Fibroblast of skin of right quadriceps (primary cell): ENCODE measurements around the gene FAIM2.

Experiments used
- DNase-seq: peaks from one replicate; pipeline ENCODE4 v3.0.0-alpha.2; 2013

FAIM2 gene

GRCh38 chr12:49903700-49904423 is at the start of gene FAIM2:
Gene FAIM2, minus strand, starts transcription at chr12:49903900. Its CDS starts 108 bp downstream, at chr12:49903792.
- peak; percentile 81 for DNase-seq

GRCh38 chr12:49953151-49953550 is 49.5 kb upstream of the FAIM2 start:
- no peak for DNase-seq

GRCh38 chr12:49952391-49953055 is 48.8 kb upstream of the FAIM2 start:
- DNase-seq = no peak

- no peak for DNase-seq
Measured at GRCh38 chr12:49951411-49952240, 47.9 kb upstream of the FAIM2 start.

- DNase-seq = no peak
Measured at GRCh38 chr12:49950273-49951251, 46.9 kb upstream of the FAIM2 start, which contains the start of gene AQP2. Gene AQP2, plus strand, starts transcription at chr12:49950737. Its CDS starts 94 bp downstream, at chr12:49950831.

- no peak for DNase-seq
Measured at GRCh38 chr12:49949866-49950265, 46.2 kb upstream of the FAIM2 start.

- no peak for DNase-seq
Measured at GRCh38 chr12:49948866-49949845, 45.5 kb upstream of the FAIM2 start.

GRCh38 chr12:49947593-49948226 is 44.0 kb upstream of the FAIM2 start:
- DNase-seq = no peak

- no peak for DNase-seq
Measured at GRCh38 chr12:49946497-49946896, 42.8 kb upstream of the FAIM2 start.

GRCh38 chr12:49946086-49946485 is 42.4 kb upstream of the FAIM2 start:
- DNase-seq = no peak

GRCh38 chr12:49945394-49946080 is 41.8 kb upstream of the FAIM2 start:
- DNase-seq = peak; percentile 71

- DNase-seq = no peak
Measured at GRCh38 chr12:49944718-49945117, 41.0 kb upstream of the FAIM2 start.

GRCh38 chr12:49944046-49944445 is 40.3 kb upstream of the FAIM2 start:
- DNase-seq = no peak

GRCh38 chr12:49943625-49943960 is 39.9 kb upstream of the FAIM2 start:
- DNase-seq = no peak

GRCh38 chr12:49942921-49943624 is 39.4 kb upstream of the FAIM2 start:
- no peak for DNase-seq

GRCh38 chr12:49942512-49942893 is 38.8 kb upstream of the FAIM2 start:
- DNase-seq = no peak

GRCh38 chr12:49941556-49942511 is 38.1 kb upstream of the FAIM2 start:
- DNase-seq = no peak

- no peak for DNase-seq
Measured at GRCh38 chr12:49939707-49940106, 36.0 kb upstream of the FAIM2 start.
